Stimulated activated CD4-positive, alpha-beta T cell treated with anti-CD3 and anti-CD28 coated beads, TNF-alpha, amount 100 ng/mL, for 4 hours (primary cell): ENCODE results near the gene BDNF.
"Not testable (repeated sequence)": the region's sequence is repeated elsewhere in the genome, so short reads cannot be mapped to it uniquely, and the experiment has no call there.

Source experiments
- DNase-seq, 3 experiments: peaks; one replicate each; pipeline ENCODE4 v3.0.0-alpha.2; 2020; ENCODE audit warnings: low read depth in 3 of 3

BDNF gene

GRCh38 chr11:27665508-27666101 is 34.6 kb downstream of the BDNF start:
- DNase-seq, result not testable (repeated sequence)

DNA sequence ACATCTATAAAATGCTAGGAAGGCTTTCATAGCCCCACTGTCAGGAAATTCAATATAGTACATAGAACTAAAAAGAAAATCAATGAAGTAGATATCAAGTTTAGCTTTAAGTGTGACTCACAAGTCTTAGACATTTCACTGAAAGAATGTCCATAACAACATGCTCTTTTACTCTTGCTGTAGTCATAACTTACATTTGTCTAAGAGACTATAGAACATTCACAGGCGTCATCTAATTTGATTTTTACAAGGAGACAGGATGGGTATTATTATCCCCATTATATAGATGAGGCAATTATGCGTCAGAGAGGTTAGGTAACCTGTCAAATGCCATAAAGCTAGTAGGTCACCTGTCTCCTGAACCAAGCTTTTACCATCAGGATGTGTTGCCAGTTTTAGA is 36.9 kb downstream of the BDNF start:
- no peak for DNase-seq

DNA sequence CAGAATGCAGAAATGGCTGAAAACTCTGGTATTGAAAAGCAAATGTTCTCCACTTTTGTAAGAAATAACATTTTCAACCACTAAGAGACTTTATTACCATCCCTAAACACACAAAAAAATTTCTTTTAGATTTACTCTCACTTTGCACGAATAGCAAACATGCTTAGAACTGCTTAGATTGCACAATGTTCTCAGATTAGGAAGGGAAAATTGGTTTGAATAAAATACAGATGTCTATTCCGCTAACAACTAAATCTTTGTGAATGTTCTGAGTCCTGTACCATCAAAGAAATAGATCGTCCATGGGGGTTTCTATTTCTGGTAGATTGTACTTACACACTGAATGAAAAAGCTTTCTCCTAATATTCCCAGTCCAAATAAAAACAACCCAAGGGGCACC is 40.1 kb downstream of the BDNF start:
- no peak for DNase-seq

- no peak for DNase-seq
Measured at GRCh38 chr11:27658535-27659236, 41.6 kb downstream of the BDNF start.

DNA sequence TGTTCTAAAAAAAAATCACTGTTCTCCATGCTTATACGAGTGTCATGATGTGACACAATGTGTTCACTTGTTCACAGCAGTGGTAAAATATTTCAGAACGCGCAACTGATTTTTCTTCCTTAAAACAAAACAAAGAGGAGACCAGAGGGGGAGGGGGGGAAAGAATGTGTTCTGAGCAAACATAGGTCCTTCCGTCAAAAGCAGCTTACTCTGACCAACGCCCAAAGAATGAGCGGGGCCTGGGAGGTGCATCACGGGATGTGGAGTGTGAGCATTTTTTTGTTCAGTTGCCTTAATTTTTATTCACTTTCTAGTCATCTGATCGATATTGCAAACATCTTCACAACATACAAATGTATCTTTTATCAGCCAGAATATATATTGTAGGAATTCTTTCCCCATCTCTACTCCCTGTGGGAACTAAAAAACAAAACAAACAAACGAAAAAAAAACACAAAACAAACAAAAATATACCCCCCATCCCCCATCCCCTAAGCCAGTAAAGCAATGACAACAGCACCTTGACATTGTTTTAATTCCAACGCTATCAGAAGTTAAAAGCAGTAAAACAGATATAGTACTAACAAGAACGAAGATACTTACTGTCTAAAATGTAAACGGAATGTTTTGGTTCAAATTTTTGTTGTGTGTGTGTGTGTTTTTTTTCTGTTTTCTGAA is 43.3 kb downstream of the BDNF start:
- DNase-seq, result no peak

DNA sequence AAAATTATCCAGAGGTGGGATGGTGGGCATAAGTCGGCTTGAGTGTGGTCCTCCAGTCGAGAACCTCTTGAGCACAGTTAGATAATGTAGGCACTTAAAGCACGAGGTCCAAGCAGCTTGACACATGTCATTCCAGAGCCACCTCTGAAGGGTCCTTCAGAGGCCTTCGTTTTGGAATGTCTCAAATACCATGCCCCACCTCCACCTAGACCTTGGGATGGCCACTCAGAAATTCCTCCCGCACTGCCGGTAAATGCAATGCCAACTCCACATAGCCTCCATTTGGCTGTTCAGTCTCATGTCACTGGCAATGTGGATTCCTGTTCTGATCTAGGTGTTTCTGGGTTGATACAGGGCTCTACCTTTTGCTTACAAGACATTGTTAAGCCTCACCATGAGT is 43.9 kb downstream of the BDNF start:
- no peak for DNase-seq

- DNase-seq, result no peak
Measured at GRCh38 chr11:27653990-27654758, 46.1 kb downstream of the BDNF start.

- DNase-seq, result no peak
Measured at GRCh38 chr11:27651711-27652110, 48.5 kb downstream of the BDNF start.

- no peak for DNase-seq
Measured at GRCh38 chr11:27650988-27651387, 49.3 kb downstream of the BDNF start.

GRCh38 chr11:27649800-27650199 is 50.5 kb downstream of the BDNF start:
- DNase-seq, result no peak

DNA sequence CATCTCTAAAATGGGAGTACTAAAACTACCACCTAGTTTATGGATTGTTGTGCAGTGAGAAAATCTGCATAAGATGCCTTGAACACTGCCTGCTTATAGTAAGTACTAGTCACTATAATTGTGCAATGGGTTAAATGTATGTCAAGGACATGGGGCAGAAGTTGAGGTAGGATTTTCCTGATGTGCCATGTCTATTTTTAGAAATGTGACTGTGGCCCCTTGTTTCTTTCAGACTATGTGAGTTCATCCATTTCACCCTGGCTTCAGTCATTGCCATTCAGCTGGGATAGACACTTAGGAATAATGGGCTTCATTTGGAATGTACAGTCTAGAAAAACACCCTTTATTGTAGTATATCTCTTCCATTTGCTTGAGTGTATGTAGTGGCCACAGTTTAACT is 51.4 kb downstream of the BDNF start:
- DNase-seq, result no peak

DNA sequence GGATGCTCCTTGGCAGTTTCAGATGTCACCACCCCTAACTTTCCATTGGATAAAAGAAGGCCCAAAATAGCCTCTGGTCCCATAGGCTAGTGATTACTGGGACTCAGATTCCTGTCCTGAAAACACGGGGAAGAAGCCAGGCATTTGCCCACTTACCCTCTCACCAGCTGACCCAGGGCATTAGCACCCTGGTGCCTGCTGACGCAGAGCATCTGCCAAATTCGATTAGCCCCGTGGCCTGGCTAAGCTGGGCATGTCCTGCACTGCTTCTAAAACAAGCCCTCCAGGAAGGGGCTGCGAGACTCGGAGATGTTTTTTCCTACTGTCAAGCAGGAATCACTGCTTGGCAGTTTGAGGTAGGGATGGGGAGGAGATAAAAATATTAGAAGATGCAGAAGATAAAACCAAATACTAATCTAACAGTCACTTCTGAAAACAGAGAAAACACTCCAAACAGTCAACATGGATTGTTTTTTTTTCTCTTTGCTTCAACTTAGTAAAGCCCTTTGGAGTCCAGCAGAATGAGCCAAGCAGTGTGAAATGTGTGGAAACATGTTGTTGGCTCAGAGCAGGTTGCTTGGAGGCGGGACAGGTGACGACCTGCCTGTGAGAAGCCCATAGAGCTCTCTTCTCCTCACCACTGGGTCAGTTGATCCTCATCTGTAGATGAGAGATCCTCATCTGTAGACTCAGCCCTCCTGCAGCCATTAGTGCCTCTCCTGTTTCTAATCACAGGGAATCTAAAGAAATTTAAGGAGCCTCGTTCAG is 54.0 kb downstream of the BDNF start:
- DNase-seq, result no peak

- no peak for DNase-seq
Measured at GRCh38 chr11:27642954-27643353, 57.3 kb downstream of the BDNF start.

GRCh38 chr11:27640954-27641353 is 59.3 kb downstream of the BDNF start:
- DNase-seq, result no peak

GRCh38 chr11:27635567-27636037 is 64.7 kb downstream of the BDNF start:
- DNase-seq, result no peak

- DNase-seq, result not testable (repeated sequence)
Measured at GRCh38 chr11:27634776-27635175, 65.5 kb downstream of the BDNF start.

DNA sequence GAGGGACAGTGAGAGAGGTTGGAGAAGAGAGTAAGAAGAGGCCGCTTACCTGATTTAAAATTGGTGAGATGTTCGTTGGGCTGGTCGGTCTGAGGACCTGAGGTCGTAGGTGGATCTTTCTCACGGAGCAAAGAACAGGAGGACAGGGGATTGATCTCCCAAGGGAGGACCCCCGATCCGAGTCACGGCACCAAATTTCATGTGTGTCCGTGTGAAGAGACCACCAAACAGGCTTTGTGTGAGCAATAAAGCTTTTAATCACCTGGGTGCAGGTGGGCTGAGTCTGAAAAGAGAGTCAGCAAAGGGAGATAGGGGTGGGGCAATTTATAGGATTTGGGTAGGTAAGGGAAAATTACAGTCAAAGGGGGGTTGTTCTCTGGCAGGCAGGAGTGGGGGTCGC is 66.0 kb downstream of the BDNF start:
- not testable (repeated sequence) for DNase-seq

DNA sequence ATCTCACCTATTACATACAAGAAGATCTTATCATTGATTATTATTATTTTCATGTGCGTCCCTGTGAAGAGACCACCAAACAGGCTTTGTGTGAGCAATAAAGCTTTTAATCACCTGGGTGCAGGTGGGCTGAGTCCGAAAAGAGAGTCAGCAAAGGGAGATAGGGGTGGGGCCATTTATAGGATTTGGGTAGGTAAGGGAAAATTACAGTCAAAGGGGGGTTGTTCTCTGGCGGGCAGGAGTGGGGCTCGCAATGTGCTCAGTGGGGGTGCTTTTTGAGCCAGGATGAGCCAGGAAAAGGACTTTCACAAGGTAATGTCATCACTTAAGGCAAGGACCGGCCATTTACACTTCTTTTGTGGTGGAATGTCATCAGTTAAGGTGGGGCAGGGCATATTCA is 71.2 kb downstream of the BDNF start:
- DNase-seq, result not testable (repeated sequence)

GRCh38 chr11:27627979-27628378 is 72.3 kb downstream of the BDNF start:
- no peak for DNase-seq

DNA sequence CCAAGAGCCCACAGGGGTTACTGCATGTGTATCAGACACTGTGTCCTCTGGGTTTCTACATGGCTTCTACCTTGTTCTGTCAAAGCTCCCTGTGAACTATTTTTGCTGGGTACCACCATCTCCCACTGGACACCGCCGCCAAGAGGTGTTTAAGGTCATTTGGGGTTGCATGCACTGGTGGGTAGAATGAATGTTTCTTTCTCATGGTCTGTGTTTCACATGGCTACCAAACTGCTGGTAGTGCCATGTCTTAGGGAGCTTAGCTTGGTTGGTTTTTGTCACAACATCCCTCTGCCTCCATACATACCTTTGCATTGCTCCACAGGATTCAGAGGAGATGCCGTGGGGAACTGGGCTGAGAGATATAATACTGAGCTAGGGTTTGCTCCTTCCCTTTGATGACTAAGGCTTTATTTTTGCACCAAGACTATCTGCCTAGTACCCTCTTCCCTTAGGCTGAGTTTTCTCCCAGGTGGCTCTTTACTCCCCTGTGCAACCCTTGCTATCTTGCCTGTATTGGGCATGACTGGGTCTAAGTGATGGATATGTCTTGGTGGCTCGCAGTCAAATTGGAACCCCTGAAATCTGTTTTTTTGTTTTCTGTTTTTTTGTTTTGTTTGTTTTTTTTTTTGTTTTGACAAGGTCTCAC is 73.2 kb downstream of the BDNF start:
- DNase-seq, result no peak
